Subcutaneous adipose tissue (tissue), 4 donors: ENCODE data around the gene IL1RAPL1. TPM values are rescaled to one million over a fixed set of nuclear protein-coding genes. Genes with fewer than 3 reads are reported as not detected.

Experiments
- CTCF ChIP-seq: fragments of 450-650 bp; IDR thresholded peaks from one replicate; pipeline ENCODE4 v1.5.1; 2016; ENCODE audit warnings: low read depth, mild to moderate bottlenecking, control low read depth, antibody characterized with exemption, moderate library complexity
- total RNA-seq, 4 donors: library from RNA; depleted of rRNA; stranded (reverse); fragments of >200 nt; gene quantifications; one replicate each; pipeline ENCODE4 v1.1.0, GENCODE V29; 2016

The IL1RAPL1 gene
- total RNA-seq, 4 donors from 2014 or later: 0.66 TPM; not detected in 3

GRCh38 chrX:28884823-28885222 is 297.6 kb downstream of the IL1RAPL1 start:
- TF ChIP-seq CTCF: no peak

DNA sequence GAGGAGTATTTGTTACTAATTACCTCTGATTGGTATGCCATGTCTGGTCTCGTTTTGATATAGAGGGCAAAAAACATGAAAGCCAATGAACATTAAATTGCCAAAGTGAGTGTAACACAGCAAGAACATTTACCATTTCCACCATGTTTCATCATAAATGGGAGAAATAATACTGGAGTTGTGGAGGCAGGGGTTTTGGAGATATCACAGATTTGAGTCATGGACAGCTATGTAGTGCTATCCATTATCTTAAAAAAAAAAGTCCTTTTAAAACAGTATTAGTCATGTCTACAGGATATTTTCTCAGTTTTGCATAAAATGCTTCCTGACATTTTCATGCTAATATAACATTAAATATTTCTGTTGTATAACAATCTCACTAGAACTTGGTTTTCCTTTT is 301.2 kb downstream of the IL1RAPL1 start:
- TF ChIP-seq CTCF: no peak

- no peak for TF ChIP-seq CTCF
Observed at GRCh38 chrX:28889591-28890090, 302.4 kb downstream of the IL1RAPL1 start.

DNA sequence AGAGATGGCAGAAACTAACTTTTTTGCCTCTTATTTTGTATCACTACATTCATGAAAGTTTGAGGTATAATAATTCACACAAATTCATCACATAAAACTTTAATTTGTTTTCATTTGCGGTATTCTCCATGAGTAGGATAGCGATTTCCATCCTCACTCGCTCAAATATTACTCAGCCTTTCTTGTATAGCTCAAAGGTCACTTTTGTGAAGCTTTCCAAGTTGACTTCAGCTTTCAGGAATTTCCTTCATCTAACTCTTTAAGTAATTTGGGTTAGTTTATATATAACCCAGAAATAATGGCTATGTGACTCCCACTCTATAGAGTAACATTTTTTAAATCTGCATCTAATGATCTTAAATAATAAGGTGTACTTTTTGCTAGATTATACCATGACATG is 314.4 kb downstream of the IL1RAPL1 start:
- TF ChIP-seq CTCF: no peak

DNA sequence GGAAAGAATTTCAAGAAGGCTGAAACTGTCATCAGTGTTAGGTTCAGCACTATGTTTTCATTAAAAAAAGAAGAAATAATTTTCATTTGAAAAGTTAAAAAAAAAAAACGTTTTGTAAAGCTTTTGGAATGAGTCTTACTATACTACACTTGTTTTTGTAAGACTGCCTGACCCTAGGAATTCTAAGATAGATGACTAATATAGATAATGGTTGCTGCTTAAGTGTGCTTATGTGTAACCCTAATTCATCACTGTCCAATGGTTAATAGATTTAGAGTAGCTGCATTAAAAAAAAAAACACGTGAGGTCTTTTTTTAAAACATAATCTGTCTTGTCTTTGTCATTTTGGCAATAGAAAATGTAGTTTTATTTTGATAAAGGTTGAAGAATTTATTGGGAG is 323.2 kb downstream of the IL1RAPL1 start:
- TF ChIP-seq CTCF: no peak

DNA sequence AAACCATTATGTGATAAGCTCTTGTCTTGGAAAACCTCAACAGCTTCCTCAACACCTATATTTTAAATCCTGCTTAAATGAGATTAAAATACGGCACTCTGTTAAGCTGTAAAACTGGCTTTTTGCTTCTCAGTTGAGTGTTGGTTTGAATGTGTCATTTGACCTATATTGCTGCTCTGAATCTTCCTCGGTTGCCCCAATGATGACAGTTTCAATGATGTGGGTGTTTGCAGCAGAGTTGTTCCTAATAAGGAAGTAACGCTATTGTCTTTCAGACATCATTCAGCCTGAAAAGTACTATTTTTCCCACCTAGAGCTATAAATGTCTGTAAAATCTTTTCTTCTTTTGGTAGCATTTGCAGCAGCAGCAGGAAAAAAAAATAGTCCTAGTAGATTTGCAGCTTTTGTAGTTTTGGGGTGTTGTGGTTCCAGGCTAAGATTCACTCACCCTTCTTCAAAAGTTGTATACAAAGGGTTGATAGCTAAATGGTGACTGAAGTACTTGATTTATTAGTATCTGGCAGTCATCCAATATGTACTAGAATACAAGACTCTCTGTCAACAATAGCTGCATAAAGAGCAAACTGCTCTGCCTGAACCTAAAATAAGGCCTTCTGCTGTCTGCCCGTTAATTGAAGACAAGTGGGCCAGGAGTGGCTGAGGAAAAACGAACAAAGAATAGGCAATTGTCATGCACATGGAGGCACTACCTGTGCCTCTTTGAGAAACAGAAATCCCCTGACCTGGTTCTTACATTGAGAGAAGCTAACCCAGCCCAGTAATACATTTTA is 333.1 kb downstream of the IL1RAPL1 start:
- TF ChIP-seq CTCF: no peak

DNA sequence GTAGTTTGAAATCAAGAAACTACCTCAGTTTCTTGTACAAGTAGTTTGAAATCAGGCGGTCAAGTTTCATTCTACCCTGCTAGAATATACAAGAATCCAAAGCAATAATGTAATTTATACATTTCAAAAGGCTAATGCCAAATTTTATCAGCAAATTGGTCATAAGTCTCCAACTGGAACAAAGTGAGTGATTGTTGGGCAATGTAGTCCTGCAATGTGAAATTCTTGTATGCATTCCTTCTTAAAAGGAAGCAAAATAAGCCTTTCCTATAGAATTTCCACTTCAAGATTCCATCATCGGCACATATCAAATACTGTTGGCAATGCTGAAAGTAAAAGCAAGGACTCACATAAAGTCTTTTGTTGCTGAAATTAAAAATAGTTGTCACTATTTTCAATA is 334.9 kb downstream of the IL1RAPL1 start:
- TF ChIP-seq CTCF: no peak
